ENCODE data around the gene GRM5. TPM values are rescaled to one million over a fixed set of nuclear protein-coding genes. Genes with fewer than 3 reads are reported as not detected.

The GRM5 gene
- total RNA-seq, 1 experiment from 2014 or later = 0.03 TPM

DNA sequence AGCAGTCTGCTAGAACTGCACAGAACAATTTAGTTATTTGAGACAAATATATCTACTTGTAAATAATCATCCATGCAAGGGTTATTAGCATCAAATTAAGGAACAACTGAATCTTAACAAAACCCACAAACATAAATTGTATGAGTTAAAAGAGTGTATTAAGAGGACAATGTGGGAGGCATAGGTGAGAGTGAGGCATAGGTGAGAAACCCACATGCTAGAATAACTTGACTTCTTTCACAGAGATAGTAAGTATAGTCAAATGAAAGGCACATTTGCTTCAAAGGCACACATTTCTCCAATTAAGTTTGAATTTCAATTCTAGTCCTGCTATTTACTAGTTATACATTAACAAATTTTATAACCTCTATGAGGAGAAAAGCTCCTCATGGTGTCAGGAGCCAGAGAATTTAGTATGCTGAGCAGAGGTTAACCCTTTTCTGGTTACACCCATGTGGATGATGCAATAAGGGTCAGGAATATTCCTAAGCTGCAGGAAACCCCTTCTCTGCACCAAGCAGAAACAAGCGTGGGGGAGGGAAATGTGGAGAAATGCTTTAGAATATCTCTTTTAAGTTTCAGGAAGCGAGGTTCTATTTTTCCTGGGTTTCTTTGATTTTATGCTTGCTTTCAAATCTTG, 264.2 kb downstream of the GRM5 start:
- CTCF ChIA-PET = no interaction called here
- DNase-seq (ENCODE audit: low read depth, low spot score) = no peak
- POLR2A ChIA-PET = no interaction called here
- H3K27ac ChIP-seq (ENCODE audit: low read length) = no peak overlapping the region
- in situ Hi-C loops (cut with HindIII; ENCODE audit: low pct_unique_long_range_greater_than_20kb, low sequenced_read_pairs) = no loop called here
- no peaks in the 10 kb centered on the region for H3K27me3 ChIP-seq (ENCODE audit: control insufficient read depth, insufficient read depth, low read length)
- H3K9me3 ChIP-seq (ENCODE audit: control insufficient read depth, insufficient read depth, low read depth, low read length) = no peaks in the 10 kb centered on the region
- TF ChIP-seq TCF7L2 (IDR thresholded peaks at IDR 0.05; ENCODE audit: low read depth, low read length) (no peak), POLR2AphosphoS5 (IDR thresholded peaks at IDR 0.05; ENCODE audit: low read depth, low read length) (no peak), SIN3A (IDR thresholded peaks at IDR 0.05; ENCODE audit: borderline replicate concordance, insufficient read depth, low read depth, low read length) (no peak), REST (IDR thresholded peaks at IDR 0.05; ENCODE audit: insufficient read depth in 1 of 2, low read depth in 2 of 2, low read length in 1 of 2) (no peak), CTCF (IDR thresholded peaks at IDR 0.05) (no peak)
- no peak for ATAC-seq
- BruUV-seq (replicated peaks) = no TSS peak
- no peaks in the 10 kb centered on the region for H3K4me1 ChIP-seq (ENCODE audit: control insufficient read depth, insufficient read depth, low read length)
- no peak overlapping the region for H3K4me3 ChIP-seq (ENCODE audit: low read depth in 2 of 2, low read length in 2 of 2)
- intact Hi-C loops (cut with micrococcal nuclease; ENCODE audit: unreplicated experiment) = no loop called here
- H3K36me3 ChIP-seq (ENCODE audit: control insufficient read depth, insufficient read depth, low read length) = no peaks in the 10 kb centered on the region

DNA sequence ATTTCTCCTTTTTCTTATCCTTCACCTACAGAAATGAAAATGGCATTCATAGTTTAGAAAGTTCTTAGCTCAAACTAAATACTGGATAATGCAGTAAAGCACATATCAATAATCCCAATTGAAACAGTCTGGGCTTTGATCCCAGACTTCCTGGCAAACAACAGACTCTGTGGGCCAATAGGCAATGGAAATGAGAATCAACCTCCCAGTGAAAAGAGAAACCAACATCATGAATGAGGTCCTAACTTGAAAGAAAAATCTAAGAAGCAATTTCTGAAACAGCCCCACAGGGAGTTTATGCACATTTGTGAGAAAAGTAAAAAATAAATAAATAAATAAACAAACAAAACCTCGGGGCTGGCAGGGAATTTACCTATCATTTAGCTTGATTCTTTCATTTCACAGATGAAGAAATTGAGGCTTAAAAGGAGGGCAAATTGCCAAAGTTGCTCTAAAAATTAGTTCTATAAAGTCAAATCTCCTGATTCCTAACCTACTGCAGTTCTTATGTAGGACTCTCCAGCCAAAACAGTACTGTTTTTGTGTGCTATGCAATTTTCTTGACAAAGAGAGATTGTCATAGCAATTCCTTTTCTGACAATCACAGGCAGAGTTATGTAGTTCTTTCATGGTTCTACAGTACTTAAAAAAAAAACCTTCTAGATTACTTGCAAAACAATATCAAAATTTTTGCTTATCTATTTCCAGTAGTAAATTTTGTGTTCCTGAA, 265.8 kb downstream of the GRM5 start:
- DNase-seq (ENCODE audit: low read depth, low spot score) (no peak), ATAC-seq (no peak)
- intact Hi-C loops (cut with micrococcal nuclease; ENCODE audit: unreplicated experiment) = no loop called here
- no peaks in the 10 kb centered on the region for H3K9me3 ChIP-seq (ENCODE audit: control insufficient read depth, insufficient read depth, low read depth, low read length)
- TF ChIP-seq SIN3A (IDR thresholded peaks at IDR 0.05; ENCODE audit: borderline replicate concordance, insufficient read depth, low read depth, low read length) (no peak), CTCF (IDR thresholded peaks at IDR 0.05) (no peak), TCF7L2 (IDR thresholded peaks at IDR 0.05; ENCODE audit: low read depth, low read length) (no peak), REST (IDR thresholded peaks at IDR 0.05; ENCODE audit: insufficient read depth in 1 of 2, low read depth in 2 of 2, low read length in 1 of 2) (no peak), POLR2AphosphoS5 (IDR thresholded peaks at IDR 0.05; ENCODE audit: low read depth, low read length) (no peak)
- POLR2A ChIA-PET = no interaction called here
- no peaks in the 10 kb centered on the region for H3K36me3 ChIP-seq (ENCODE audit: control insufficient read depth, insufficient read depth, low read length)
- no peak overlapping the region for H3K27ac ChIP-seq (ENCODE audit: low read length)
- H3K4me1 ChIP-seq (ENCODE audit: control insufficient read depth, insufficient read depth, low read length) = no peaks in the 10 kb centered on the region
- no peaks in the 10 kb centered on the region for H3K27me3 ChIP-seq (ENCODE audit: control insufficient read depth, insufficient read depth, low read length)
- no TSS peak for BruUV-seq (replicated peaks)
- CTCF ChIA-PET = no interaction called here
- H3K4me3 ChIP-seq (ENCODE audit: low read depth in 2 of 2, low read length in 2 of 2) = no peak overlapping the region
- in situ Hi-C loops (cut with HindIII; ENCODE audit: low pct_unique_long_range_greater_than_20kb, low sequenced_read_pairs) = no loop called here

Data from Panc1 (cell line).